Liver (tissue), 3 donors: Measurements from ENCODE around the gene TET3.

ENCODE experiments used
- FOXA1 ChIP-seq: IDR thresholded peaks from 2 replicates; pipeline ENCODE4 v1.6.1; 2016; ENCODE audit warnings: antibody characterized with exemption
- GABPA ChIP-seq, 2 donors: IDR thresholded peaks in 1 of 2; conservative IDR thresholded peaks in 1 of 2; 2 replicates each; pipeline ENCODE4 v1.6.1; 2016; ENCODE audit warnings: antibody characterized with exemption in 2 of 2, mild to moderate bottlenecking in 1 of 2, moderate library complexity in 1 of 2
- JUND ChIP-seq, 2 donors: IDR thresholded peaks; 2 replicates each; pipeline ENCODE4 v1.6.1; 2016; ENCODE audit warnings: antibody characterized with exemption in 2 of 2
- MAX ChIP-seq: IDR thresholded peaks from 2 replicates; pipeline ENCODE4 v1.6.1; 2016; ENCODE audit warnings: antibody characterized with exemption
- NR2F2 ChIP-seq: IDR thresholded peaks from 2 replicates; pipeline ENCODE4 v1.6.1; 2016; ENCODE audit warnings: antibody characterized with exemption
- RAD21 ChIP-seq, 2 donors: IDR thresholded peaks; 2 replicates each; pipeline ENCODE4 v1.6.1; 2016; ENCODE audit warnings: antibody characterized with exemption in 2 of 2, mild to moderate bottlenecking in 2 of 2
- SP1 ChIP-seq: IDR thresholded peaks from 2 replicates; pipeline ENCODE4 v1.6.1; 2018; ENCODE audit warnings: antibody characterized with exemption, mild to moderate bottlenecking
- TAF1 ChIP-seq: conservative IDR thresholded peaks from 2 replicates; pipeline ENCODE4 v1.6.1; 2016; ENCODE audit warnings: antibody characterized with exemption, mild to moderate bottlenecking
- YY1 ChIP-seq: IDR thresholded peaks from 2 replicates; pipeline ENCODE4 v1.6.1; 2016; ENCODE audit warnings: antibody characterized with exemption, mild to moderate bottlenecking
- TF ChIP-seq, protein P1 (sequence below): IDR thresholded peaks from 2 replicates; pipeline ENCODE4 v1.6.1; 2016; ENCODE audit warnings: antibody characterized with exemption, mild to moderate bottlenecking
- TF ChIP-seq, protein P2 (sequence below): fragments of 150-350 bp; IDR thresholded peaks from 2 replicates; pipeline ENCODE4 v1.5.1; 2017; ENCODE audit warnings: improper control_type of control experiment, low read depth, low read length; ENCODE audit not compliant: missing input control
- donor health status: healthy.
- donor health status: healthy.

GRCh38 chr2:73944714-73945113, 40.0 kb upstream of the TET3 start:
- TF ChIP-seq, protein P1, sequence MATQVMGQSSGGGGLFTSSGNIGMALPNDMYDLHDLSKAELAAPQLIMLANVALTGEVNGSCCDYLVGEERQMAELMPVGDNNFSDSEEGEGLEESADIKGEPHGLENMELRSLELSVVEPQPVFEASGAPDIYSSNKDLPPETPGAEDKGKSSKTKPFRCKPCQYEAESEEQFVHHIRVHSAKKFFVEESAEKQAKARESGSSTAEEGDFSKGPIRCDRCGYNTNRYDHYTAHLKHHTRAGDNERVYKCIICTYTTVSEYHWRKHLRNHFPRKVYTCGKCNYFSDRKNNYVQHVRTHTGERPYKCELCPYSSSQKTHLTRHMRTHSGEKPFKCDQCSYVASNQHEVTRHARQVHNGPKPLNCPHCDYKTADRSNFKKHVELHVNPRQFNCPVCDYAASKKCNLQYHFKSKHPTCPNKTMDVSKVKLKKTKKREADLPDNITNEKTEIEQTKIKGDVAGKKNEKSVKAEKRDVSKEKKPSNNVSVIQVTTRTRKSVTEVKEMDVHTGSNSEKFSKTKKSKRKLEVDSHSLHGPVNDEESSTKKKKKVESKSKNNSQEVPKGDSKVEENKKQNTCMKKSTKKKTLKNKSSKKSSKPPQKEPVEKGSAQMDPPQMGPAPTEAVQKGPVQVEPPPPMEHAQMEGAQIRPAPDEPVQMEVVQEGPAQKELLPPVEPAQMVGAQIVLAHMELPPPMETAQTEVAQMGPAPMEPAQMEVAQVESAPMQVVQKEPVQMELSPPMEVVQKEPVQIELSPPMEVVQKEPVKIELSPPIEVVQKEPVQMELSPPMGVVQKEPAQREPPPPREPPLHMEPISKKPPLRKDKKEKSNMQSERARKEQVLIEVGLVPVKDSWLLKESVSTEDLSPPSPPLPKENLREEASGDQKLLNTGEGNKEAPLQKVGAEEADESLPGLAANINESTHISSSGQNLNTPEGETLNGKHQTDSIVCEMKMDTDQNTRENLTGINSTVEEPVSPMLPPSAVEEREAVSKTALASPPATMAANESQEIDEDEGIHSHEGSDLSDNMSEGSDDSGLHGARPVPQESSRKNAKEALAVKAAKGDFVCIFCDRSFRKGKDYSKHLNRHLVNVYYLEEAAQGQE: no peak
- no peak for TF ChIP-seq GABPA (IDR thresholded peaks at IDR 0.05 in 1 of 2, conservative IDR thresholded peaks at IDR 0.05 in 1 of 2)
- TF ChIP-seq TAF1: no peak
- TF ChIP-seq, protein P2, sequence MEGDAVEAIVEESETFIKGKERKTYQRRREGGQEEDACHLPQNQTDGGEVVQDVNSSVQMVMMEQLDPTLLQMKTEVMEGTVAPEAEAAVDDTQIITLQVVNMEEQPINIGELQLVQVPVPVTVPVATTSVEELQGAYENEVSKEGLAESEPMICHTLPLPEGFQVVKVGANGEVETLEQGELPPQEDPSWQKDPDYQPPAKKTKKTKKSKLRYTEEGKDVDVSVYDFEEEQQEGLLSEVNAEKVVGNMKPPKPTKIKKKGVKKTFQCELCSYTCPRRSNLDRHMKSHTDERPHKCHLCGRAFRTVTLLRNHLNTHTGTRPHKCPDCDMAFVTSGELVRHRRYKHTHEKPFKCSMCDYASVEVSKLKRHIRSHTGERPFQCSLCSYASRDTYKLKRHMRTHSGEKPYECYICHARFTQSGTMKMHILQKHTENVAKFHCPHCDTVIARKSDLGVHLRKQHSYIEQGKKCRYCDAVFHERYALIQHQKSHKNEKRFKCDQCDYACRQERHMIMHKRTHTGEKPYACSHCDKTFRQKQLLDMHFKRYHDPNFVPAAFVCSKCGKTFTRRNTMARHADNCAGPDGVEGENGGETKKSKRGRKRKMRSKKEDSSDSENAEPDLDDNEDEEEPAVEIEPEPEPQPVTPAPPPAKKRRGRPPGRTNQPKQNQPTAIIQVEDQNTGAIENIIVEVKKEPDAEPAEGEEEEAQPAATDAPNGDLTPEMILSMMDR: no peak
- no peak for TF ChIP-seq SP1
- no peak for TF ChIP-seq FOXA1
- TF ChIP-seq YY1: no peak
- TF ChIP-seq MAX: no peak
- no peak for TF ChIP-seq NR2F2
- no peak for TF ChIP-seq RAD21 (IDR thresholded peaks at IDR 0.05)
- TF ChIP-seq JUND (IDR thresholded peaks at IDR 0.05): no peak
